ENCODE results near the gene UBE2R2.

DNA sequence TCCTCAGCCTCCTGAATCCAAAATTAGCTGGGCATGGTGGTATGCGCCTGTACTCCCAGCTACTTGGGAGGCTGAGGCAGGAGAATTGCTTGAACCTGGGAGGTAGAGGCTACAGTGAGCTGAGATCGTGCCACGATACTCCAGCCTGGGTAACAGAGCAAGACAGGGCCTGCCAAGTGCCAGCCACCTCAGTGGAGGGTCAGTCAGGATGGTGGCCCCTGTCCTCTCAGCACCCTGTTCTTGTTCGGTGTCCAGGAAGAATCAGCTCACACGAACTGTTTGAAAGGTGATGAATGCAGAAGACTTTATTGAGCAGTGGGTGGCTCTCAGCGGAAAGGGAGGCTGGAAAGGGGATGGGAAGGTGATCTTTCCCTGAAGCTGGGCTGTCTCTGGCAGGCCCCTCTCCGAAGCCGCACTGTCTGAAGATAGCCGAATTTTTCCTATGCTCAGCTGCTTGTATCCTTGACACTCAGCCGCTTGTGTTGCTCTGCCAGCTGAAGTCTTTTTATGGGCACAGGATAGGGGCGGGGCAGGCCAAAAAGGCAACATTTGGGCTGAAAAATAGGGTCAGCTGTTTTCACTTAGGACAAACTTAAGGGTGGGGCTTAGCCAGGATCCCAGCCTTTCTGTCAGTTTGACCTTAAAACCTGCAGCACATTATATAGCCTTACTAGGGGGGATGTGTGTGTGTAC is 50.9 kb downstream of the UBE2R2 start:
- TF ChIP-seq CEBPB (IDR thresholded peaks at IDR 0.05; ENCODE audit: low read depth, low read length) (no peak), MXI1 (IDR thresholded peaks at IDR 0.05; ENCODE audit: borderline replicate concordance, low read depth, low read length) (no peak), POLR2A (IDR thresholded peaks at IDR 0.05; ENCODE audit: low read depth, low read length) (no peak), RAD21 (IDR thresholded peaks at IDR 0.05; ENCODE audit: low read length) (no peak), CHD1 (IDR thresholded peaks at IDR 0.05; ENCODE audit: low read depth, low read length) (no peak)
- TF ChIP-seq, protein P1, sequence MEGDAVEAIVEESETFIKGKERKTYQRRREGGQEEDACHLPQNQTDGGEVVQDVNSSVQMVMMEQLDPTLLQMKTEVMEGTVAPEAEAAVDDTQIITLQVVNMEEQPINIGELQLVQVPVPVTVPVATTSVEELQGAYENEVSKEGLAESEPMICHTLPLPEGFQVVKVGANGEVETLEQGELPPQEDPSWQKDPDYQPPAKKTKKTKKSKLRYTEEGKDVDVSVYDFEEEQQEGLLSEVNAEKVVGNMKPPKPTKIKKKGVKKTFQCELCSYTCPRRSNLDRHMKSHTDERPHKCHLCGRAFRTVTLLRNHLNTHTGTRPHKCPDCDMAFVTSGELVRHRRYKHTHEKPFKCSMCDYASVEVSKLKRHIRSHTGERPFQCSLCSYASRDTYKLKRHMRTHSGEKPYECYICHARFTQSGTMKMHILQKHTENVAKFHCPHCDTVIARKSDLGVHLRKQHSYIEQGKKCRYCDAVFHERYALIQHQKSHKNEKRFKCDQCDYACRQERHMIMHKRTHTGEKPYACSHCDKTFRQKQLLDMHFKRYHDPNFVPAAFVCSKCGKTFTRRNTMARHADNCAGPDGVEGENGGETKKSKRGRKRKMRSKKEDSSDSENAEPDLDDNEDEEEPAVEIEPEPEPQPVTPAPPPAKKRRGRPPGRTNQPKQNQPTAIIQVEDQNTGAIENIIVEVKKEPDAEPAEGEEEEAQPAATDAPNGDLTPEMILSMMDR (conservative IDR thresholded peaks at IDR 0.05; ENCODE audit: low read depth, low read length) = no peak
- TF ChIP-seq, protein P2, sequence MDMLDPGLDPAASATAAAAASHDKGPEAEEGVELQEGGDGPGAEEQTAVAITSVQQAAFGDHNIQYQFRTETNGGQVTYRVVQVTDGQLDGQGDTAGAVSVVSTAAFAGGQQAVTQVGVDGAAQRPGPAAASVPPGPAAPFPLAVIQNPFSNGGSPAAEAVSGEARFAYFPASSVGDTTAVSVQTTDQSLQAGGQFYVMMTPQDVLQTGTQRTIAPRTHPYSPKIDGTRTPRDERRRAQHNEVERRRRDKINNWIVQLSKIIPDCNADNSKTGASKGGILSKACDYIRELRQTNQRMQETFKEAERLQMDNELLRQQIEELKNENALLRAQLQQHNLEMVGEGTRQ (IDR thresholded peaks at IDR 0.05; ENCODE audit: low read depth, low read length) = no peak
